Rectal smooth muscle tissue (tissue), 1 donor: ENCODE data around the gene RFC2.
"Not testable (repeated sequence)": the region's sequence is repeated elsewhere in the genome, so short reads cannot be mapped to it uniquely, and the experiment has no call there.

Source experiments
- H3K27ac ChIP-seq: one replicate; pipeline ENCODE4 v1.7.0; 2013; ENCODE audit warnings: low read depth, low read length, inconsistent platforms
- H3K27me3 ChIP-seq: one replicate; pipeline ENCODE4 v1.7.0; 2013; ENCODE audit warnings: low read length; ENCODE audit not compliant: control insufficient read depth, insufficient read depth
- H3K36me3 ChIP-seq: one replicate; pipeline ENCODE4 v1.7.0; 2013; ENCODE audit warnings: low read length; ENCODE audit not compliant: control insufficient read depth, insufficient read depth
- H3K4me1 ChIP-seq: one replicate; pipeline ENCODE4 v1.7.0; 2013; ENCODE audit warnings: low read length; ENCODE audit not compliant: control insufficient read depth, insufficient read depth
- H3K4me3 ChIP-seq: one replicate; pipeline ENCODE4 v1.7.0; 2013; ENCODE audit warnings: low read length
- H3K9ac ChIP-seq: one replicate; pipeline ENCODE4 v1.7.0; 2013; ENCODE audit warnings: low read length

RFC2 gene

GRCh38 chr7:74254858-74255379, 720 bp upstream of the RFC2 start:
- Histone ChIP-seq H3K4me3 (peak overlapping the region; percentile 94), H3K9ac (peak overlapping the region; percentile 94), H3K27ac (peak overlapping the region; percentile 93), H3K36me3 (peaks cover 2% of the 10 kb centered on the region), H3K4me1 (no peaks in the 10 kb centered on the region), H3K27me3 (no peaks in the 10 kb centered on the region)

- peaks cover 2% of the 10 kb centered on the region for H3K36me3 ChIP-seq
- H3K4me3 ChIP-seq: peak overlapping the region; percentile 92
- no peaks in the 10 kb centered on the region for H3K27me3 ChIP-seq
- peak overlapping the region; percentile 61 for H3K9ac ChIP-seq
- no peaks in the 10 kb centered on the region for H3K4me1 ChIP-seq
- peak overlapping the region; percentile 93 for H3K27ac ChIP-seq
Observed at GRCh38 chr7:74253835-74254128, 417 bp downstream of the RFC2 start.

GRCh38 chr7:74253331-74253730, 868 bp downstream of the RFC2 start:
- Histone ChIP-seq H3K27ac (no peak overlapping the region), H3K4me1 (no peaks in the 10 kb centered on the region), H3K4me3 (peak overlapping the region; percentile 92), H3K9ac (no peak overlapping the region), H3K36me3 (peaks cover 2% of the 10 kb centered on the region), H3K27me3 (no peaks in the 10 kb centered on the region)

GRCh38 chr7:74252893-74253292, 1.3 kb downstream of the RFC2 start:
- Histone ChIP-seq H3K27me3 (no peaks in the 10 kb centered on the region), H3K9ac (no peak overlapping the region), H3K4me1 (no peaks in the 10 kb centered on the region), H3K27ac (no peak overlapping the region), H3K4me3 (no peak overlapping the region), H3K36me3 (peaks cover 2% of the 10 kb centered on the region)

- not testable (repeated sequence) for H3K27me3 ChIP-seq, H3K9ac ChIP-seq, H3K27ac ChIP-seq, H3K36me3 ChIP-seq, H3K4me1 ChIP-seq, H3K4me3 ChIP-seq
Observed at GRCh38 chr7:74249058-74249457, 5.1 kb downstream of the RFC2 start.

GRCh38 chr7:74248156-74248555, 6.0 kb downstream of the RFC2 start:
- Histone ChIP-seq H3K36me3 (peaks cover 2% of the 10 kb centered on the region), H3K4me1 (no peaks in the 10 kb centered on the region), H3K27me3 (no peaks in the 10 kb centered on the region), H3K4me3 (no peak overlapping the region), H3K9ac (no peak overlapping the region), H3K27ac (no peak overlapping the region)

- H3K9ac ChIP-seq: no peak overlapping the region
- H3K36me3 ChIP-seq: peaks cover 7% of the 10 kb centered on the region
- H3K27ac ChIP-seq: no peak overlapping the region
- no peaks in the 10 kb centered on the region for H3K27me3 ChIP-seq
- no peak overlapping the region for H3K4me3 ChIP-seq
- no peaks in the 10 kb centered on the region for H3K4me1 ChIP-seq
Observed at GRCh38 chr7:74246497-74246896, 7.7 kb downstream of the RFC2 start.

- H3K4me1 ChIP-seq: no peaks in the 10 kb centered on the region
- H3K36me3 ChIP-seq: peaks cover 21% of the 10 kb centered on the region
- H3K4me3 ChIP-seq: no peak overlapping the region
- no peak overlapping the region for H3K9ac ChIP-seq
- H3K27ac ChIP-seq: no peak overlapping the region
- H3K27me3 ChIP-seq: no peaks in the 10 kb centered on the region
Observed at GRCh38 chr7:74242122-74242443, 12.1 kb downstream of the RFC2 start.

- H3K27me3 ChIP-seq: no peaks in the 10 kb centered on the region
- H3K9ac ChIP-seq: no peak overlapping the region
- H3K27ac ChIP-seq: no peak overlapping the region
- peaks cover 21% of the 10 kb centered on the region for H3K36me3 ChIP-seq
- no peak overlapping the region for H3K4me3 ChIP-seq
- no peaks in the 10 kb centered on the region for H3K4me1 ChIP-seq
Observed at GRCh38 chr7:74240482-74240881, 13.7 kb downstream of the RFC2 start.

GRCh38 chr7:74236284-74236683, 17.9 kb downstream of the RFC2 start:
- no peak overlapping the region for H3K9ac ChIP-seq
- no peaks in the 10 kb centered on the region for H3K4me1 ChIP-seq
- no peaks in the 10 kb centered on the region for H3K27me3 ChIP-seq
- H3K36me3 ChIP-seq: peaks cover 24% of the 10 kb centered on the region
- H3K27ac ChIP-seq: no peak overlapping the region
- H3K4me3 ChIP-seq: no peak overlapping the region

GRCh38 chr7:74235518-74236268, 18.5 kb downstream of the RFC2 start:
- H3K27me3 ChIP-seq: no peaks in the 10 kb centered on the region
- no peaks in the 10 kb centered on the region for H3K4me1 ChIP-seq
- H3K27ac ChIP-seq: no peak overlapping the region
- peaks cover 21% of the 10 kb centered on the region for H3K36me3 ChIP-seq
- no peak overlapping the region for H3K9ac ChIP-seq
- no peak overlapping the region for H3K4me3 ChIP-seq

- H3K27ac ChIP-seq: no peak overlapping the region
- H3K9ac ChIP-seq: no peak overlapping the region
- peaks cover 11% of the 10 kb centered on the region for H3K36me3 ChIP-seq
- H3K4me1 ChIP-seq: no peaks in the 10 kb centered on the region
- no peaks in the 10 kb centered on the region for H3K27me3 ChIP-seq
- H3K4me3 ChIP-seq: no peak overlapping the region
Observed at GRCh38 chr7:74233655-74234285, 20.4 kb downstream of the RFC2 start.

GRCh38 chr7:74231232-74231590, 23.0 kb downstream of the RFC2 start:
- Histone ChIP-seq H3K36me3 (peaks cover 8% of the 10 kb centered on the region), H3K9ac (no peak overlapping the region), H3K27me3 (no peaks in the 10 kb centered on the region), H3K27ac (no peak overlapping the region), H3K4me3 (no peak overlapping the region), H3K4me1 (no peaks in the 10 kb centered on the region)
